Large intestine (tissue), 12 donors: ENCODE data around the gene PYGO1. TPM values are rescaled to one million over a fixed set of nuclear protein-coding genes. Genes with fewer than 3 reads are reported as not detected.

Experiments used
- DNase-seq, 2 donors: peaks; one replicate each; pipeline versions ENCODE4 v3.0.0 to v3.0.0-alpha.2; 2013
- H3K27ac ChIP-seq: one replicate; pipeline ENCODE4 v1.5.1; 2013; ENCODE audit warnings: low read length
- H3K27me3 ChIP-seq: 2 replicates; pipeline ENCODE4 v1.6.1; 2013; ENCODE audit warnings: low read length; ENCODE audit not compliant: control insufficient read depth, insufficient read depth
- H3K36me3 ChIP-seq: 2 replicates; pipeline ENCODE4 v1.6.1; 2013; ENCODE audit warnings: low read length; ENCODE audit not compliant: control insufficient read depth, insufficient read depth
- H3K4me1 ChIP-seq: one replicate; pipeline ENCODE4 v1.6.1; 2013; ENCODE audit warnings: low read length; ENCODE audit not compliant: control insufficient read depth, insufficient read depth
- H3K4me3 ChIP-seq: one replicate; pipeline ENCODE4 v1.5.1; 2013; ENCODE audit warnings: low read length
- H3K9me3 ChIP-seq: one replicate; pipeline ENCODE4 v1.6.1; 2013; ENCODE audit warnings: mild to moderate bottlenecking, low read depth, low read length, moderate library complexity; ENCODE audit not compliant: control insufficient read depth
- WGBS: methylation state at CpG from one replicate; pipeline ENCODE4 v1.1.5; 2013; ENCODE audit warnings: low lambda C conversion rate; ENCODE audit not compliant: insufficient coverage; 5-methylcytosine and 5-hydroxymethylcytosine counted together
- long read RNA-seq, 11 donors: transcript quantifications; one replicate each; lab custom pipeline, GENCODE V29; 2026
- polyA plus RNA-seq: library from polyadenylated mRNA; unstranded; fragments of 120-200 nt; gene quantifications from one replicate; pipeline ENCODE4 v1.2.1, GENCODE V29; 2013

Gene PYGO1
- 5.0 TPM for polyA plus RNA-seq
- long read RNA-seq, donor 1: 0 reads
- long read RNA-seq, donor 2, partial matches to known transcripts: 0 of 1 reads
- long read RNA-seq, donor 2, other reads (novel, unspliced or antisense): 0 of 1 reads
- long read RNA-seq, donor 3: 0 reads
- long read RNA-seq, donor 4: 0 reads
- long read RNA-seq, donor 5, partial matches to known transcripts: 0 of 2 reads
- long read RNA-seq, donor 5, other reads (novel, unspliced or antisense): 0 of 2 reads
- long read RNA-seq, donor 6: 0 reads
- long read RNA-seq, donor 7: 0 reads
- long read RNA-seq, donor 8, partial matches to known transcripts: 0 of 2 reads
- long read RNA-seq, donor 8, other reads (novel, unspliced or antisense): 0 of 2 reads
- long read RNA-seq, donor 9, partial matches to known transcripts: 0 of 2 reads
- long read RNA-seq, donor 9, other reads (novel, unspliced or antisense): 0 of 2 reads
- long read RNA-seq, donor 10, full-length matches to known transcripts: 2 of 2 reads
- long read RNA-seq, donor 10, partial matches to known transcripts: 0 of 2 reads
- long read RNA-seq, donor 10, other reads (novel, unspliced or antisense): 0 of 2 reads
- long read RNA-seq, donor 11: 0 reads

GRCh38 chr15:55588070-55588814 lies at the start of gene PYGO1:
TSS of gene PYGO1 (minus strand) at chr15:55588345. CDS start at chr15:55587883, 462 bp downstream.
- Histone ChIP-seq H3K9me3 (peaks cover 6% of the 10 kb centered on the region), H3K27me3 (peaks cover 12% of the 10 kb centered on the region)
- no CpG with 5 or more reads among the region's 107 CpGs for WGBS

DNA sequence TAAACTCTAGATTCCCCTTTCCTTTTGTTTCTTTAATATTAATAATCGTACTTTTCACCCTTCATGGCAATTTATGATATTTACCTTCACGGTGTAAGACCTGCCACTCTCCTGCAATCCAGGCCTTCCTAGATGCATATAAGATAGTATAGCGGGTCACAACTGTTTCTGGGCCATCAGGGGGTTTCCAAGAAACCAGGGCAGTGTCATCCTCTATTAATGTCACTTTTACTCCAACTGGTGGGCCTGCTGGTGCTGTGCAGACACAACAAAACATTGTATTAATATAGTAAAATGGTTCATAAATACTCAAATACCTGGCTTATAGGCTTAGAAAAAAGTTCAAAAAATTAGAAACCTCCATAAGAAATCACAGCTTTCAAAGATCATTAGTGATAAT lies 48.9 kb upstream of the PYGO1 start:
- Histone ChIP-seq H3K27ac (no peak overlapping the region), H3K4me3 (no peak overlapping the region), H3K27me3 (no peaks in the 10 kb centered on the region), H3K36me3 (peaks cover 13% of the 10 kb centered on the region), H3K9me3 (no peaks in the 10 kb centered on the region), H3K4me1 (no peaks in the 10 kb centered on the region)
- no peak for DNase-seq
- 100% methylated on average over 1 of the region's 3 CpGs for WGBS

More at GRCh38 chr15:55588070-55588814, at the start of gene PYGO1:
- Histone ChIP-seq H3K27ac (peak within 1 kb of the TSS; percentile 67), H3K4me1 (no peaks in the 10 kb centered on the region), H3K36me3 (no peaks in the 10 kb centered on the region), H3K4me3 (peak within 1 kb of the TSS; percentile 56)
- DNase-seq: peak; percentile 21 to 72

- Histone ChIP-seq H3K36me3 (peaks cover under 1% of the 10 kb centered on the region), H3K4me3 (no peak overlapping the region), H3K9me3 (no peaks in the 10 kb centered on the region), H3K4me1 (no peaks in the 10 kb centered on the region), H3K27ac (no peak overlapping the region), H3K27me3 (no peaks in the 10 kb centered on the region)
- 86% methylated on average over 1 of the region's 1 CpG for WGBS
- no peak for DNase-seq
These were observed 45.6 kb upstream of the PYGO1 start for GRCh38 chr15:55633731-55634130.

- H3K9me3 ChIP-seq: no peaks in the 10 kb centered on the region
- 100% methylated on average over 1 of the region's 2 CpGs for WGBS
- no peaks in the 10 kb centered on the region for H3K36me3 ChIP-seq
- no peak overlapping the region for H3K4me3 ChIP-seq
- no peak overlapping the region for H3K27ac ChIP-seq
- H3K4me1 ChIP-seq: peaks cover 4% of the 10 kb centered on the region
- no peaks in the 10 kb centered on the region for H3K27me3 ChIP-seq
- no peak for DNase-seq
These were observed 44.3 kb upstream of the PYGO1 start for GRCh38 chr15:55632434-55632833.

- WGBS: no CpG with 5 or more reads among the region's 3 CpGs
These were observed 42.7 kb upstream of the PYGO1 start for GRCh38 chr15:55630858-55631257.

DNA sequence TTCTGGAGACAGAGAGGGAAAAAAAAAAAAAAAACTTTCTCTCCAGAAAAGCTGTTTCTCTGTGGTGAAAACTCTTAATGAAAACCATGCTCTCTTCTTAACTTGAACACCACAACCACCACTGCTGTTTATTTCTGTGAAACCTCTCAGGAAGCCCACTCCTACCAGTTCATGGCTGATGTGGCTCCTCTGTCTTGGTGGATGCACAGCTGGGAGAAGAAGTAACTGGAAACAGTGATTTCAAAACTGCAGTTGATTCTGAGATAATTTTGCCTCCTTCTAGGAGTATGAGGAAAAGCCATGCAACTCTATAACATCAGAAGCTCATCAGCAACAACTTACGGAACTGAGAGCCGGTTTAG lies 40.2 kb upstream of the PYGO1 start:
- no peak for DNase-seq
- peaks cover 3% of the 10 kb centered on the region for H3K36me3 ChIP-seq
- H3K4me1 ChIP-seq: peaks cover 4% of the 10 kb centered on the region
- no peaks in the 10 kb centered on the region for H3K9me3 ChIP-seq
- no peaks in the 10 kb centered on the region for H3K27me3 ChIP-seq
- H3K4me3 ChIP-seq: no peak overlapping the region
- no peak overlapping the region for H3K27ac ChIP-seq
- WGBS: 80% methylated on average over 1 of the region's 2 CpGs

More at GRCh38 chr15:55630858-55631257, 42.7 kb upstream of the PYGO1 start:
- no peak overlapping the region for H3K4me3 ChIP-seq
- no peaks in the 10 kb centered on the region for H3K9me3 ChIP-seq
- H3K27ac ChIP-seq: no peak overlapping the region
- peak; percentile 37 to 69 for DNase-seq
- H3K4me1 ChIP-seq: peaks cover 4% of the 10 kb centered on the region
- H3K27me3 ChIP-seq: no peaks in the 10 kb centered on the region
- H3K36me3 ChIP-seq: no peaks in the 10 kb centered on the region

- no peaks in the 10 kb centered on the region for H3K9me3 ChIP-seq
- H3K4me3 ChIP-seq: no peak overlapping the region
- H3K27ac ChIP-seq: no peak overlapping the region
- H3K36me3 ChIP-seq: peaks cover 3% of the 10 kb centered on the region
- H3K27me3 ChIP-seq: no peaks in the 10 kb centered on the region
- peak; percentile 58 to 72 for DNase-seq
- peaks cover 4% of the 10 kb centered on the region for H3K4me1 ChIP-seq
- WGBS: no CpG with 5 or more reads among the region's 7 CpGs
These were observed 39.7 kb upstream of the PYGO1 start for GRCh38 chr15:55627730-55628368.

DNA sequence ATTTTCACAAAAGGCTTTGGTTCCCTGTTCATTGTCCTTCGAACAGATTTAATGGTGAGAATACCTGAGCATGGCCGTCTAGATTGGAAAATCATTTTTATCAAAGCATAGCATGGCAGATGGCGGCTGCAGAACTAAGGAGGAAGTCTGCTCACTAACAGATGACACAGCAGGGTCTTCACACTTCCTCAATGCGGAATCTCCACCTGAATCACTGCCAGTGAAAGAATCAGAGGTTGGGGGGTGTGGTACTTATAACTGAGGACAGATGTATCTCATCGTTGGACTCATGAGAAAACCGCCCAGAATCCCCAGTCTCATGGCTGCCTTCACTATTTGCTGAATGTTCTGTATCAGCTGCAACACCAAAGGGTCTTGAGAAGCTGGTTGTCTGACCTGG lies 31.6 kb upstream of the PYGO1 start:
- Histone ChIP-seq H3K36me3 (peaks cover 6% of the 10 kb centered on the region), H3K9me3 (no peaks in the 10 kb centered on the region), H3K4me3 (no peak overlapping the region), H3K27me3 (no peaks in the 10 kb centered on the region), H3K27ac (no peak overlapping the region), H3K4me1 (no peaks in the 10 kb centered on the region)
- WGBS: no CpG with 5 or more reads among the region's 6 CpGs
- no peak for DNase-seq

- Histone ChIP-seq H3K4me1 (no peaks in the 10 kb centered on the region), H3K27ac (no peak overlapping the region), H3K9me3 (no peaks in the 10 kb centered on the region), H3K27me3 (no peaks in the 10 kb centered on the region), H3K4me3 (no peak overlapping the region), H3K36me3 (peaks cover 3% of the 10 kb centered on the region)
- DNase-seq: no peak
- no CpG with 5 or more reads among the region's 4 CpGs for WGBS
These were observed 30.2 kb upstream of the PYGO1 start for GRCh38 chr15:55618387-55618786.

DNA sequence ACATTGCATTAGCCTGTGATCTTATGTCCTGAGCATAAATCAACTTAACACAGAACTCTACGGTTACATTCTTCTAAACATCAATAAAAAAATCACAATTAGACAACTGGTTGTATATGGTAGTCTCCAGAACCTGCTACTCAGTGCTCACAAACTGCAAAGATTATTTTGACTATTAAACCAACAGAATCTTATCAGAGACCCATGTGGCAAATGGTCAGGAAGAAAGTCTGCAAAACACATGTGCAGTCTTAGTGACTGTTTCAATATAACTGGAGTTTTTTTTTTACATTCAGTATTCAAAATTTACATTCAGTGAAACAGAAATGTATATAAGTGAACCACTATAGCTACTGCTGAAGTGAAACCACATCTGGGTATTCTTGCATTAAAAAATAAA lies 27.3 kb upstream of the PYGO1 start:
- no peaks in the 10 kb centered on the region for H3K4me1 ChIP-seq
- no peak for DNase-seq
- no peaks in the 10 kb centered on the region for H3K27me3 ChIP-seq
- no peak overlapping the region for H3K27ac ChIP-seq
- no CpG with 5 or more reads among the region's 1 CpG for WGBS
- H3K36me3 ChIP-seq: peaks cover 3% of the 10 kb centered on the region
- H3K9me3 ChIP-seq: no peaks in the 10 kb centered on the region
- no peak overlapping the region for H3K4me3 ChIP-seq
